K562 (cell line): ENCODE results near the gene TMEM234. TPM values are rescaled to one million over a fixed set of nuclear protein-coding genes. Genes with fewer than 3 reads are reported as not detected.

Source experiments
- ATF4 ChIP-seq: fragments of 450-650 bp; formaldehyde crosslinking; IDR thresholded peaks from 2 replicates; pipeline ENCODE4 v1.4.0; 2022; ENCODE audit warnings: mild to moderate bottlenecking, moderate library complexity
- ETS1 ChIP-seq: conservative IDR thresholded peaks from 2 replicates; pipeline ENCODE4 v1.6.1; 2011; ENCODE audit warnings: low read depth, mild to moderate bottlenecking, low read length; ENCODE audit not compliant: control insufficient read depth
- HNRNPK ChIP-seq: fragments of 200-400 bp; formaldehyde crosslinking; IDR thresholded peaks from one replicate; pipeline ENCODE4 v1.6.1; 2018; ENCODE audit warnings: mild to moderate bottlenecking, low read depth, low read length; ENCODE audit not compliant: poor library complexity, severe bottlenecking
- ID3 ChIP-seq, 2 experiments: fragments of 250-450 bp in 1 of 2; fragments of 450-650 bp in 1 of 2; sonication (Bioruptor Pico) in 1 of 2; IDR thresholded peaks; 2 replicates each; pipeline versions ENCODE4 v1.6.1 to v1.8.0; 2016 to 2021; ENCODE audit warnings: mild to moderate bottlenecking in 2 of 2, moderate library complexity in 2 of 2, missing compliant biosample characterization in 1 of 2, missing genetic modification characterization in 1 of 2
- MITF ChIP-seq: IDR thresholded peaks from 2 replicates; pipeline ENCODE4 v1.6.1; 2014; ENCODE audit warnings: antibody characterized with exemption
- MTA1 ChIP-seq: fragments of 450-650 bp; IDR thresholded peaks from 2 replicates; pipeline ENCODE4 v1.6.1; 2017; ENCODE audit warnings: borderline replicate concordance
- PKNOX1 ChIP-seq: fragments of 450-650 bp; IDR thresholded peaks from 2 replicates; pipeline ENCODE4 v1.6.1; 2016
- PRDM10 ChIP-seq: fragments of 450-650 bp; IDR thresholded peaks from 2 replicates; pipeline ENCODE4 v1.6.1; 2018; ENCODE audit not compliant: partially characterized antibody
- TEAD2 ChIP-seq: fragments of 450-650 bp; IDR thresholded peaks from 2 replicates; pipeline ENCODE4 v1.6.1; 2016; ENCODE audit warnings: missing genetic modification characterization, control low read depth, missing compliant biosample characterization
- U2AF2 ChIP-seq: fragments of 200-400 bp; formaldehyde crosslinking; optimal IDR thresholded peaks from 2 replicates; pipeline ENCODE3; 2017; ENCODE audit warnings: low read depth, mild to moderate bottlenecking, low read length
- ZFP1 ChIP-seq: fragments of 450-650 bp; formaldehyde crosslinking; IDR thresholded peaks from 2 replicates; pipeline ENCODE4 v1.4.0; 2020; ENCODE audit warnings: mild to moderate bottlenecking, mixed read lengths
- ZNF3 ChIP-seq: fragments of 250-450 bp; sonication (Bioruptor Pico); IDR thresholded peaks from 2 replicates; pipeline ENCODE4 v1.5.0; 2021; ENCODE audit warnings: mild to moderate bottlenecking, moderate library complexity
- ZNF696 ChIP-seq: fragments of 250-450 bp; sonication (Bioruptor Pico); conservative IDR thresholded peaks from 2 replicates; pipeline ENCODE4 v1.4.0; 2020; ENCODE audit warnings: mild to moderate bottlenecking, moderate library complexity
- ZNF699 ChIP-seq: fragments of 250-450 bp; sonication (Bioruptor Pico); IDR thresholded peaks from 2 replicates; pipeline ENCODE4 v1.8.0; 2021; ENCODE audit warnings: mild to moderate bottlenecking, moderate library complexity; ENCODE audit not compliant: insufficient replicate concordance
- ZNF778 ChIP-seq: fragments of 450-650 bp; formaldehyde crosslinking; IDR thresholded peaks from 2 replicates; pipeline ENCODE4 v1.4.0; 2020; ENCODE audit warnings: mild to moderate bottlenecking, moderate library complexity
- polyA plus RNA-seq, 8 experiments: library from polyadenylated mRNA; depleted of rRNA in 4 of 8; stranded (reverse) in 5 of 8; unstranded in 3 of 8; fragments of >200 nt; fragmentation: Nextera tagmentation in 2 of 8; fragmentation: Illumina TruSeq in 1 of 8; extraction: Ambion mirVana in 2 of 8; extraction: Trizol in 1 of 8; gene quantifications; 2 replicates each; pipeline versions ENCODE4 v1.2.1 to v1.2.3, GENCODE V29; 2011 to 2014; ENCODE audit warnings: inconsistent platforms in 1 of 8, missing spikeins in 1 of 8
- total RNA-seq, 7 experiments: library from RNA; depleted of rRNA in 6 of 7; stranded (reverse); fragments of >200 nt in 6 of 7; fragmentation: Illumina TruSeq in 2 of 7; extraction: Trizol in 2 of 7; gene quantifications; 2 replicates each; pipeline versions ENCODE4 v1.2.1 to v1.2.3, GENCODE V29; 2011 to 2021; ENCODE audit warnings: low replicate concordance in 1 of 7

The TMEM234 gene
- total and polyA plus RNA-seq, 9 of the 15 experiments (the other 6 are each of a cell fraction or from before 2014, with no cell fraction given): 5.0 to 12.9 (median 7.6) TPM

- TF ChIP-seq ZFP1 (CRISPR knock-in tag) (no peak), PRDM10 (peak; percentile 16), PKNOX1 (peak; percentile 5; the same call in 1 of the 2 replicates), ZNF696 (CRISPR knock-in tag) (no peak), ZNF3 (CRISPR knock-in tag) (no peak), ETS1 (peak; percentile 63; the same call in 1 of the 2 replicates), MTA1 (peak; percentile 69; the same call in 1 of the 2 replicates), U2AF2 (no peak), ID3 (CRISPR knock-in tag; IDR thresholded peaks at IDR 0.05) (no peak), ID3 (tag; IDR thresholded peaks at IDR 0.05) (peak; percentile 63; the same call in 1 of the 2 replicates), MITF (no peak), ZNF699 (CRISPR knock-in tag) (no peak), ATF4 (CRISPR knock-in tag) (no peak), ZNF778 (CRISPR knock-in tag) (no peak), HNRNPK (peak; percentile 86), TEAD2 (no peak)
Measured at GRCh38 chr1:32247983-32248889, 26.1 kb upstream of the TMEM234 start (continued).
